HL-60/S4 (cell line): ENCODE results near the gene BAD.

ENCODE experiments used
- in situ Hi-C: fragments of 300-500 bp; cut with MboI; formaldehyde crosslinking; loops from 2 replicates; pipeline ENCODE4 v1.14.3; 2022; ENCODE audit warnings: low sequenced_read_pairs

The BAD gene

DNA sequence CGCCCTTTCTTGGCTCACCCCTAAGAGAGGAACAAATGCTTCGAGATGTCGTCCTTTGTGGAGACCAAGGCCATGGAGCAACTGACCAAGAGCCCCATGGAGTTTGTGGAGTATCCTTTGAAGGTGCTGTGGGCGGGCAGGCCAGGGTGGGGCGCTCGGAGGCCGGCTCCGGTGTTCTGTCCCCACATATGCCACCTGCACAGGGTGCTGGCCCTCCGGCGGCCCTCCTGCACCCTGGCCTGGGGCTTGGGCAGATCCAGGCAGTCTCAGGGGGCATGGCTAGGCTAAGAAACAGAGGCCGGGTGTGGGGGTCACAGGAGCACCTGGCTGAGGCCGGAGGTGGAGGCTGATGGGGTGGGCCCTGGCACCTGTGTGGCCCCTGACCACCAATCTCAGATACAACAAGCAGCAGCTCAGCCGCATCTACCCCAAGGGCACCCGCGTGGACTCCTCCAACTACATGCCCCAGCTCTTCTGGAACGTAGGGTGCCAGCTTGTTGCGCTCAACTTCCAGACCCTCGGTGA lies 22.8 kb downstream of the BAD start:
- in situ Hi-C loops: no loop called here

DNA sequence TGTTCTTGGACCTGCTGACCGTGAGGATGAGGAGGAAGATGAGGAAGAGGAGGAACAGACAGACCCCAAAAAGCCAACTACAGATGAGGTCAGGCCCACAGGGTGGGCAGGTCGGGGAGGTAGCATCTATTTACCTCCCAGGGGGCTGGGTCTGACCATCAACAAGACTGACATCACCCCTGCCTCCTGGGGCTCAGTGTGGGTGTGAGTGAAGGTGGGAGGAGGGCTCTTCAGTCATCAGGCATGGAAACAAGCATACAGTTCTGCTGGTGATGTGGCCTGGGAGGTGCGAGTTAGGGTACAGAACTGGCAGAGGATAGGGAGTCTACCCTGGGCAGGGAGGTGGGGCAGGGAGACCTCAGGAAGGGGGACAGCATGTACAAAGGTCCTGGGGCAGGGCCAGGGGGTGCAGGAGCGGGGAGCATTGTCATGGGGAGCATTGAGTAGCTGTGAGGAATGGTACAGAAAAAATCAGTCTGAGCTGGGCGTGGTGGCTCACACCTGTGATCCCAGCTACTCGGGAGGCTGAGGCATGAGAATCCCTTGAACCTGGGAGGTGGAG lies 24.2 kb downstream of the BAD start:
- in situ Hi-C loops: no loop called here

DNA sequence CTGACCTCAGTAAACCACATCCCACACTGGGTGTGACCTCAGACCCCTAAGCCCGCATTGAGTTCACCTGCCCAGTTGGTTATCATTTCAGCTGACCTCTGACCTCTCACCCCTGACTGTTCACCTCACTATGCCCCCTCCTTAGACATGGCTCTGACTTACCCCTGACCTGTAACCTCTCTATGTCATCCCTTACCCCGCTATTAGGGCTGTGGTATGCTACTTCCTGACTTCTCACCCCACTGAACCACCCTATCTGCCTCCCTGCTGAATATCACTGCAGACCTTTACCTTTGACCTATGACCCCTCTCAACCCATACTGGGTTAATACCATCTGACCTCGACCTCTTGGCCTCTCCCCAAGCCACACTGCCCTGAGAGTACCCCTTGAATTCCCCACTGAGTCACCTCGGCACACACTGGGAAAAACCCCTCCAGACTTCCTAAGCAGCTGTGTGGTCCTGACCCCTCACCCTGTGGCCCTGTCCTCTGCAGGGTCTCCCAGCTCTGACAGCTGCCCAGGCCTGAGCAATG lies 24.9 kb downstream of the BAD start:
- in situ Hi-C loops: no loop called here

DNA sequence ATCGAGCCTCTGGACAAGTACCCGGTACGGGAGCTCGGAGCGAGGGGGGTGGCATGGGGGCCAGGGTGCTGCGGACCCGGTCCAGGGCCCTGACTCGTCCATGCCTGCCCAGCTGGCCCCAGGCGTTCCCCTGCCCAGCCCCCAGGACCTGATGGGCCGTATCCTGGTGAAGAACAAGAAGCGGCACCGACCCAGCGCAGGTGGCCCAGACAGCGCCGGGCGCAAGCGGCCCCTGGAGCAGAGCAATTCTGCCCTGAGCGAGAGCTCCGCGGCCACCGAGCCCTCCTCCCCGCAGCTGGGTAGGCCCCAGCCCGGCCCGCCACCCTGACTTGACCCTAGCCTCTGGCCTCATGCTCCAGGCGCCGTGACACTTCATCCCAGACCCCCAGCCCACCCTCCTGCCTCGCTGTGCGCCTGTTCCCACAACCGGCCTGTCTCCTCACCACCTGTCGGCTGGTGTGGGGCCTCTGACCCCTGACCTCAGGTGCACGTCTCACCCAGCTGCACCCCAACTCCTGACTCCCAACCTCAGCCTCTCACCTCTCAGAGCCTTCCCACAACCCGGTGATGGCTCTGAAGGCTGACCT lies 25.4 kb downstream of the BAD start:
- in situ Hi-C loops: no loop called here

DNA sequence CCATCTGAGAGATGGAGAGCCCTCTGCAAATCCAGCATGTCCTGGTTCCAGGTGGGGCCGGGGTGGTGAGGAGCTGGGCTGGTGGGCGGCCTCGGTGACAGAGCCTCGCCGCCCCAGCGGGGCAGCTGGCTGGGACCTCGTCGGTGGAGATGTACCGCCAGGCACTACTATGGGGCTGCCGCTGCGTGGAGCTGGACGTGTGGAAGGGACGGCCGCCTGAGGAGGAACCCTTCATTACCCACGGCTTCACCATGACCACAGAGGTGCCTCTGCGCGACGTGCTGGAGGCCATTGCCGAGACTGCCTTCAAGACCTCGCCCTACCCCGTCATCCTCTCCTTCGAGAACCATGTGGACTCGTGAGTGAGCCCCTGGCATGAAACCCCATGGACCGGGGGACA lies 26.1 kb downstream of the BAD start:
- in situ Hi-C loops: no loop called here

DNA sequence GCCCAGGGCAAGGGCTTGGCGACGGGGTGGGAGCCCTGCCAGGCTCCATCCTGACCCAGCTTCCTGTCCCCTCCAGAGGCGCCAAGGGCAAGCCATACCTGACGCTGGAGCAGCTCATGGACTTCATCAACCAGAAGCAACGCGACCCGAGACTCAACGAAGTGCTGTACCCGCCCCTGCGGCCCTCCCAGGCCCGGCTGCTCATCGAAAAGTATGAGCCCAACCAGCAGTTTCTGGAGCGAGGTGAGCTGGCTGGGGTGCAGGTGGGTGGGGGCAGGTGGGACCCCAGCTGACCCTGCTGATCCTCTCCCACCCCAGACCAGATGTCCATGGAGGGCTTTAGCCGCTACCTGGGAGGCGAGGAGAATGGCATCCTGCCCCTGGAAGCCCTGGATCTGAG lies 28.2 kb downstream of the BAD start:
- in situ Hi-C loops: no loop called here

DNA sequence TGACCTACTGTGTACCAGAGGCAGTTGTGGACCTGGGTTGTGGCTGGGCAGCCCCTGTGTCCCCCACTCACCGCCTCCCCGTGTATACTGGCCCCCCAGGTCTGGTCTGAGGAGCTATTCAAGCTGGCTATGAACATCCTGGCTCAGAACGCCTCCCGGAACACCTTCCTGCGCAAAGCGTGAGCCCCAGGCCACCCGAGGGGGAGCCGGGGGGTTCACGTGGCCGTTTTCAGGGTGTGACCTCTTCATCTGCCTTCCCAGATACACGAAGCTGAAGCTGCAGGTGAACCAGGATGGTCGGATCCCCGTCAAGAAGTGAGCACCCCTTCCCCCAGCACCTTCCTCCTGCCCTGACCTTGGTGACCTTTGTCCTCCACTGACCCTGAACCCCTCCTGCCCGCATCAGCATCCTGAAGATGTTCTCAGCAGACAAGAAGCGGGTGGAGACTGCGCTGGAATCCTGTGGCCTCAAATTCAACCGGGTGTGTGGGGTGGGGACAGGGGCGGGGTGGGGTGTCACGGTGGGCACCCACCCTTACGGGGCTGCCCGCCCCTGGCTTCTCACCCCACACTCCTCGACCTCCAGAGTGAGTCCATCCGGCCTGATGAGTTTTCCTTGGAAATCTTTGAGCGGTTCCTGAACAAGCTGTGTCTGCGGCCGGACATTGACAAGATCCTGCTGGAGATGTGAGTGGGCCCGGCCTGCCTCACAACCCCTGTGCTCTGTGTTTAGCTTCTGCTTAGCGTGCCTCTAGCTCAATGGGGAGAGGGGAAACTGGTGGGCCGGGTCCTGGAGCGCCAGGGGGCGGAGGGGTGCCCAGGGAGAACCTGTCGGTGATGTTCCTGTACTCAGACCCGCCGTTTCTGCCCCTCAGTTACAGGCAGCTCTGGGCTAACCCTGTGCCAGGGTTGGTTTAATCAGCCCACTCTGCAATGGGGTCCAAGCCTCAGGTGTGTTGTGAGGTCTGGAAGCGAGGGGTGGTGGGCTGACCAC lies 29.0 kb downstream of the BAD start:
- in situ Hi-C loops: no loop called here

DNA sequence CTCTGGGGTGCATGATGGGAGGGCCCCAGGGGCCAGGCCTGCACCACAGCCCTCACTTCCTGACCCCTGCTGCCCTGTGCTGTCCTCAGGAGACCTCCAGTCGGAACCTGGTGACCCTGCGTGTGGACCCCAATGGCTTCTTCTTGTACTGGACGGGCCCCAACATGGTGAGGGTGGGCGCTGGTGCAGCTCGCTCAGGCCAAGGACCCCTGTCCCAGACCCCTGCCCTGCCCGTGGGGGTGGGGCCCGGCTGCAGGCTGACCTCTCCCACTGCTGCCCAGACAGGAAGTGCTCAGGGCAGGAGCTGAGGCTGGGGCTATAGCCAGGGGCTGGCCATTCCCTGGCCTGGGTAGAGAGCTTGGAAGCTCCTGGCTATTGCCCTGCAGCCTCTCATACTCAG lies 30.1 kb downstream of the BAD start:
- in situ Hi-C loops: no loop called here

DNA sequence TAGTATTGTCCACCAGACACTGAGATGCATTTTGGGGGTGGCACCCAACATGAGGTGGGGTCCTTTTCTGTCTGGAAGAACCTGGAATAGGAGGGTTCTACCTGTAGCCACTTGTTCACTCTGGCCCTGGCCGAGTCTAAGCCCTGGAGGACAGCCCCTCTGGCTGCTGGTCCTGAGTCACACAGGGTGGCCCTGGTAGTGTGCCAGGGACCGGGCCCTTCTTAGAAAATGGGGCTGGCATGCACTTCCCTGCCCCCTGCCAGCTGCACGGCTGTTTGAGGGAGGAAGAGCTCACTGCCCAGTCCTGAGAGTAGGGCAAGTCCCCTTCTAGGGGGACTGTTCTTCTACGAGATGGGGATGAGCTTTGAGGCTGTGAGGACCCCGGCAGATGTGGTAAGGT lies 31.0 kb downstream of the BAD start:
- in situ Hi-C loops: no loop called here

DNA sequence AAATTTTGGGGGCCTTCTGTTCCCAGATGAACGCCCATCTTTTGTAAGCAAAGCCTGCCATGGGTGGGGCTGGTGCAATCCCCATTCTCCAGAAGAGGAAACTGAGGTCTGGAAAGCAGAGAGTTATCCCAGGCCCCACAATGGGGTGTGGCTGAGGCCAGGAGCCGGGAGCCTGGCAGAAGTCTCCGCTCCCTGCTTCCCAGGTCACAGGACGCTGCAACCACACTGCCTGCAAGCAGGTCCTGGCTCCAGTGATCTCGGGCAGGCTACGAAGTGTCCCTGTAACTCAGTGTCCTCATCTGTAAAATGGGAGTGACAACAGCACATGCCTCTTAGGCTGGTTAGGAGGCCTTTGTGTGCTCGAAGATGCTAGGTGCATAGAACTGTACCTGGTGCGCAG lies 31.4 kb downstream of the BAD start:
- in situ Hi-C loops: no loop called here

DNA sequence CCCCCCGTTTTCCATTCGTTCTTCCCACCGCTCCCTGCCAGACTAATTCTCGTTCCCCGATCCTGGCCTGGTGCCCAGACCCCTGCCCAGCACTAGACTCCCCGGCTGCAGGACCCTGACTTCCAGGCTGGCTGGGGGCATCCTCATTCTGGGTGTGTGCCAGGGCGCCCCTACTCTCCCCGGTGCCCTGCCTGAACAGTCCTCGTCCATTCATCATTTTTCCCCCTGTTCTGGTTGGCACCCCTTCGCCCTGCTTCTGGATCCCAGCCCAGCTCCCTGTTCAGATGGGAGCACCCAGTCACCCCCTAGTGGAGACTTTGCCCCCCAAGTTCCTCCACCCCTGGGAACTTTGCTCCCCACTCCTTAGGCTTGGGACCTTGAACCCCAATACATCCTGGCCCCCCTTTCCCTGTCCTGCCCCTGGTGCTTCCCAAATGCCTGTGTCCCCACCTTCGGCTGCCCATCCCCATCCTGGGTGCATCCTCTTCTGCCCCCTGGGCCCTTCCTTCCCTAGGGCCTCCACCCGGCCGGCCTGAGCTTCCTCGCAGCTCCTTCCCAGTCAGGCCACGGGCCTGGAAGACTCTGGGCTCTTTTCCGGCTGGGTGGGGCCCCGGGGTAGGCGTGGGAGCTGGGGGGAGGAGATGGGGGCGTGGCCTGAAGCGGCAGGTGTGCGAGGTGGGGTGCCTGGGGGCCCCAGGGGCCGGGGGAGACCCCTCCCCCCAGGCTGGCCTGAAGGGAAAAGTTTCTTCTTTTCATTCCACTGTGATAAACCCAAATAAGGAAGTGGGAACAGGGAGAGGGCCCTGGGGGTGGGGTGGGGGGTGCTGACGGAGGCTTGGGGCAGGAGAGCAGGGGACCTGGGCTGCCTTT lies 32.2 kb downstream of the BAD start:
- in situ Hi-C loops: no loop called here

DNA sequence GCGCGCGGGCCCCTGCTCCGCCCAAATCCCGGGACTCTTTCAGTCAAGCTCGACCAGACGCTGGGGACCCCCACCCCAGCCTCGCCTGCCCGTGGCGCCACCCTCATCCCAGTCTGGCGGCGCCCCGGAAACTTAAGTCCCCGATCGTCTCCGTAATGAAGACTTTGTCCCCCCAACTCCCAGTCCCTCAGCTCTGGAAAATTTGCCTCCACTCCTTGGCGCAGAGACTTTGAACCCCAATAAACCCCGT lies 32.8 kb downstream of the BAD start:
- in situ Hi-C loops: no loop called here

DNA sequence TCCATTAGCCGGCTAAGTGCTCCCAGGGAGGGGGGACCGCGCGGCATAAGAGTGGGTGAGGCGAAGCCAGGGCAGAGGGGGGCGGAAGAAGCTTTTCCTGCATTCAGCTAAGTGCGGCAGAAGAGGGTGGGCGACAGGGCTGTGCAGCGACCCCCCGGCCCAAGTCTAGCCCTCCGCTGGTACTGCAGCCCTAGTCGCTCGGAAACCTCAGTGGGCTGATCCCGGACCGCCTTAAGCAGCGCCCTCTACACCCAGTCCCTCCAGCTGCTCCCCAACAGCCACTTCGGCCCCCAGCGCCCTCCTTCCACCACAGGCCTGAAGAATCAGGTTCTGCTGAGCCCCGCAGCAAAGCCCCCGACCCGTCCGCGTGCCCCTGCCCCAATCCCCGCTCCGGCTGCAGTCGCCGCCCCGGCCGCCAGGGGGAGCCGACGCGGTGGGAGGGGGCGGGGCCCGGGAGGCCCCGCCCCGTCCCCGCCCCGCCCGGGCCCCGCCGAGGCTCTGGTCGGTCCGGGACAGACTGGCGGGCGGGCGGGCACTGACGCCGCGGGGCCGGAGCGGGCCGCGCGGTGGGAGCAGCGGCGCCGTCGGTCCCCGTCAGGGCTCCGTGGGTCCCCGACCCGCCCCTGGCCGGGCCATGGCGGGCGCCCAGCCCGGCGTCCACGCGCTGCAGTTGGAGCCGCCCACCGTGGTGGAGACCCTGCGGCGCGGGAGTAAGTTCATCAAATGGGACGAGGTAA lies 33.3 kb downstream of the BAD start, which contains the start of gene PLCB3:
PLCB3 (plus strand) TSS at position 515 of the 737 bp plus-strand sequence; CDS start at position 635, 120 bp downstream.
- in situ Hi-C loops: no loop called here

DNA sequence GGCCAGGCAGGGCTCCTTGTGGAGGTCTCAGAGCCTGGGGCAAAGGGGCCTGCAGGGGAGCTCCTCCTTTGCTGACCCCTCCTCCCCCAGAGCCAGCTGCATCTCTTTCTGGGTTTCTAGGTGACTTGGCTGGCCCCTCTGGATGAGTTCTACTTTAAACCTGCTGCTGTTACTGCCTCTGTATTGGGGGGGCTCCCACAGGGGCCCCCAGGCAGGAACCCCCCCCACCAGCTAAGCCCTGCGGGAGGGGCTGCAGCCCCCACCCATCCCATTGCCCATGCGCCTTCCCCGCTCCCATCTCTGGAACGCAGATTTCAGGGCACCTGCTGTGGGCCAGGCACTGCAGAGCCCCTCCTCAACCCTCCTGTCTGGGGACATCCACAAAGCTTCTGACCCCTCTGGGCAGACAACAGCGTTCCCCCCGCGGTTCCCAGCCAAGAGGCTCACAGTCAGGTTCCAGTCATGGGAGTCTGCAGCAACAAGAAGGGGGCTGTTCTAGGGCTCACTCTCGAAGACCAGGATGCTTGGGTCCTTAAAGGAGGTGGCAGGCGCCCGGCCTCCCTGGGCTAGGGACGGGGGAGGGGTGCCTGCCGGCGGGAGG lies 34.0 kb downstream of the BAD start:
- in situ Hi-C loops: no loop called here

DNA sequence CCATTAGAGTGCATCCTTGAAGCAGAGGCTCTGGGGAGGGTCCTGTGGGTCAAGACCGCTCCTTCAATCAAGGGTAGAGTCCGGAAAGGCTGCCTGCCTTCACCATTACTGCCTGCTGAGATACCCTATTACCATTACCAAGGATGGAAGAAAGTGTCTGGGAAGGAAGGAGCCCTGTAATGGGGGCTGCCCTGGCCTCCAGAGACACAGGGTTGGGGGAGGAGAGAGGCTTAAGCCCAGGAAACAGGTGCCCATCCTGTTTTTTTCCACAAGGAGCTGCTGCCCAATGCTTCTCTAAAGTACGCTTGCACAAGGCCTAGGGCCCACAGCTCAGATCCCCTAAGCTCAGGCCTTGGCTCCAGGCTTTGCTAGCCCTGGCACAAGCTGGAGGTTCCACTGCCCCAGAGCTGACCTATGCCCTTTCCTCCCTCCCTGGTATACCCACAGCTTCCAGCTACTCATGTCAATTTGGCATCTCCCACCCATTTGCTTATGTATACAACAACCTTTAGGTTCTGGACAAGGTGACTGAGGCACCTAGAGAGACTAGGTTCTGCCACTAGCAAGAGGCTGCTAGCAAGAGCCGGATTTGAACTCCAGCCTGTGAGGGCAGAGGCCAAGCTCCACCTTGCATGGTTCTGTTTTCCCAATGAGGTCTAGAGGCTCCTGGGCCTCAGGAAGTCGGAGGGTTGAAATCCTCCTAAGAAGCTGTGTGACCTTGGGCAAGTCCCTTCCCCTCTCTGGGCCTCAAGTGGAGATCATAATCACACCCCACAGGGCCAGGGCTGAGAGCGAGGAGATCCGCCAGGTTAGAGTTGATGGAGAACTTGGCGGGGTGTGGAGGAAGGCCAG lies 34.7 kb downstream of the BAD start:
- in situ Hi-C loops: no loop called here

DNA sequence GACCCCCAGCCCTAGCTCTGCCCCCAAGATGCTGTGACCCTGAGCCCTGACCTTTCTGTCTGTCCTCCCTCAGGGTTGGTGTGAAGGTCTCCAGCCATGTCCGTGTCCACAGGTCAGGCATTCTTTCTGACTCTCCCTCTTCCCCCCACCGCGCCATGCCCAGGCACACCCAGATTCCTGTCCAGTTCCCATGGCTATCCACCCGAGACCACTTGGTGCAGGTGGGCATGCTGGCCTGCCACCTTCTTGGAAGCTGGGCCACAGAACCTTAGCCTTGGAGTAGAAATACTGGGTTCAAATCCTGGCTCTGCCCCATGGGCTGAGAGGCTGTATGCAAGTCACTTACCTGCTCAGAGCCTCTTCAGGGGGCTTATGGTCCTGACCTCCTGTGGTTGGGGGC lies 35.4 kb downstream of the BAD start:
- in situ Hi-C loops: no loop called here

DNA sequence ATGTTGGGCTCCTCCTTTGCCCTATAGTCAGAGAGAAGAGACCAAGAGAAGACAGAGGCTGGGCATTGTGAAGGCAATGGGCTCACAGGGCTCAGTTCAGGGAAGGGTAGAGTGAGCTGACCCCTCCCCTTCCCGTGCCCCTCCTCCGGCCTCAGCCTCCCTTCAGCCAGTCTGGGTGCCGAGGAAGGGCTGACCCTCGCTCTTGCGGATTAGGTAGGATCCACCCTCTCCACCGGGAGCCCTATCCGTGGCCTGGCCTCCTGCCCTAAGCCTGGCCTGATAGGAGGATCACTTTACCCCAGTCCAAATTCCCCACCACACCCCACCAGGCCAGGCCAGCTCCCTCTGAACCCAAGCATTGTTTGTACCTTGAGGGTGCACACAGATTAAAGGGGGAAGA lies 35.9 kb downstream of the BAD start:
- in situ Hi-C loops: no loop called here

DNA sequence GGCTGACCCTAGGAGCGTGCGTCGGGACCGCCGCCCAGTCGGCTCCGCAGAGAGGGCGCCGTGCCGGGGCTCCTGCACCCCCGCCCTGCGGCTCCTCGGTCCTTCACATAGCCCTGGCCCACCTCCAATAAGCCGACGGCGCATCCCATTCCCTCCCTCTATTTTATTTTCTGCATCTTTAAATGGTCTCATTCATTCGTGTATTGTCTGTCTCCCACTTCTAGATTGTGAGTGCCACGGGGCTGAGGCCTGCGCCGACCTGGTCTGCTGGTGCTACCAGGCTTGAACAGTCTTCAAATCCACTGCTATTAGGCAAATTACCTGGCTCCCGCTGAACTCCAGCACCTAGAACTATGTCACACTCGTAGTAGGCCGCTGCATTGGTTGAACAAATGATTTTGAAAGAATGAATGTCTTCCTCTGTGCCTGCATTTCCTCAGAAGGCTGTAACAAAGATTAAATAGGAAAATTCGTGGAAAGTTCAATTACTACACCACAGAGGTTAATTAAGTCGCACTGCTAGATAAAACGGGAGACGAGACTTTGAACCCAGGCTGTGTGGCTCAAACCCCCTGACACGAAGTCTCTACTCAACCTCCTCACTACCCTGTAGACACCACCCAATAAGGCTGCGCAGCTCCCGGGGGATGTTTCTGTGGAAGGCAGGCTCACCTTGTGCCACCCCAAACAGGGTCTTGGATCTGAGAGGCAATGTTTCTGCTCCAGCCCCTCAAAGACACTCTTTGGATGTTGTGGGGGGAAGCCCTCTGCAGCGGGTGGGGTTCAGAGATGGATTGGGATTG lies 36.5 kb downstream of the BAD start:
- in situ Hi-C loops: no loop called here
